T-helper 1 cell treated with Interleukin-12 subunit alpha and Interleukin-12 subunit beta and Interleukin-4 antibody, amounts not matched to agents 30 ng/mL and 1 ng/mL, for 36 hours (primary cell): ENCODE data around the gene FOSB. TPM values are rescaled to one million over a fixed set of nuclear protein-coding genes. Genes with fewer than 3 reads are reported as not detected.

Source experiments
- intact Hi-C: fragments of 100-400 bp; cut with micrococcal nuclease; formaldehyde crosslinking; loops from one replicate; pipeline ENCODE4 v1.15.1; 2024
- total RNA-seq: library from RNA; stranded (reverse); gene quantifications from 2 replicates; pipeline ENCODE4 v1.2.3, GENCODE V29; 2022

The FOSB gene
- total RNA-seq, 1 donor from 2014 or later: 6.4 TPM

- intact Hi-C loops: no loop called here
These were observed 26.7 kb upstream of the FOSB start for GRCh38 chr19:45440873-45441654.

GRCh38 chr19:45442408-45442777 is 25.4 kb upstream of the FOSB start:
- intact Hi-C loops: no loop called here

DNA sequence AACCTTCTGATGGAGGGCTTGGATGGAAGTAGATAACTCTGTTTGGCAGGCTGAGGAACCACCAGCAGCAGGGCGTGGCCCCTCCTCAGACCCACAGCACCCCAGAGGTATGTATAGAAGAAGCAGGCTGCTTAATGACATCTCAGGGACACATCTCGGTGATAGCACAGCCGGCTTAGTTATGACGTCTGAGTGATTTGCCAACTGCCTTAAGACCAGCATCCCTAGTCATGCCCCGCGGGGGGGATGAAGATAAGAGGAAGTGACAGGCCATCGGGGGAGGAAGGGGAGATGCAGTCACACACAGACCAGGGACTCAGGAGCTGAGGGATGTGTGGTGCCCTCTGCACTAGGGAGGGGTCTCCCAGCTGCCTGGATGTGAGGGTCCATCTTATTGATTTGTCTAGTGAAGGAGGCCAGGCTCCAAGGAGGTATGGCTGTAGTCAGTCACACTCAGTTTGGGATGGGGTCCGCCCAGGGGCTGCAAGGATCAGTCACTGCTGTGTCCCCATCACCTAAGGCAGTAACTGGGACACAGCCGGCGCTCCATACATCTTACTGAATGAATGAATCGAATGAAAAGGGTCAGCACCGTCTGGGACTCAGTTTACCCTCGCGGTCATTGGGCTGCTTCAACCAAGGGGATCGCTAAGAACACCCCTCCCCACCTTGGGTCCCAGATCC is 24.9 kb upstream of the FOSB start:
- intact Hi-C loops: loop anchor here (1.0 kb wide), 1 partner anchor 8 kb away; no protein-coding TSS in a partner anchor

DNA sequence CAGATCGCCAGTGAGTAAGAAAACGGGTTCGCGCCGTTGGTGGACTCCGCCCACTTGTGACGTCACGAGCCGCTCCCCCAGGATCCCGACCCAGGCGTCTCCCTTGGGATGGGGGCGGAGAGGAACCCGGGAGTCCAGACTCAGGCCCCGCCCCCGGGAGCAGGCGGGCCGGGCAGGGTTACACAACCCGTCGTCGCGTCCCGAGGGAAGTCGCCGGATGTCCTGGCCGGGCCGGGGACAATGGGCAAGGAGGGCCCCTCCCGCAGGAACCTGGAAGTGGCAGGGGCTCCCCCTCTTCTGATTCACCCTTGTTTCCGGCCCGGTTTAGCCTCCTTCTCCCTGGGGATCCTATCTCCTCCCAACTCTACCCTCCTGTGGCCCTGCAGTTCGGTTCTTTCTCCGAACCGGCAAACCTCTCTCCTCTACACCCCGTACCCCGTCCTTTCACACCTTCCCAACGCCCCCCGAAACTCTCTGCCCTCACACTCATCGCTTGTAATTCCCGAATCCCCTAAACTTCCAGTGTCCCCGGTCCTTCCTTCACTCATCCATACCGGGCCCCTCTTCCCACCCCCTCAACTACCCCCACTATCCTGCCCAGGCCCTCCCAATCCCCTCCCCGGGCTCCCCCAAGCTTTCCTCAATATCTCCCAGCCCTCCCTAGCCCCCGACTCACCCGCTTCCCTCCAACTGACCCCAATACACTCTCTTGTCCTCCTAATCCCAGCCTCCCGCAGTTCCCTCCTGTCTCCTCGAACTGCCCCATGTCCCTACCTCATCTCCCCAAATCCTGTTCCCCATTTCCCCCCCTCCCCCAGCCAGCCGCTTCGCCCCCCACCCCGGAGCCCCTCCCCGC is 24.1 kb upstream of the FOSB start:
- intact Hi-C loops: loop anchor here (1.0 kb wide), 1 partner anchor 8 kb away; no protein-coding TSS in a partner anchor

- intact Hi-C loops: no loop called here
These were observed 23.3 kb upstream of the FOSB start for GRCh38 chr19:45444318-45445041.

DNA sequence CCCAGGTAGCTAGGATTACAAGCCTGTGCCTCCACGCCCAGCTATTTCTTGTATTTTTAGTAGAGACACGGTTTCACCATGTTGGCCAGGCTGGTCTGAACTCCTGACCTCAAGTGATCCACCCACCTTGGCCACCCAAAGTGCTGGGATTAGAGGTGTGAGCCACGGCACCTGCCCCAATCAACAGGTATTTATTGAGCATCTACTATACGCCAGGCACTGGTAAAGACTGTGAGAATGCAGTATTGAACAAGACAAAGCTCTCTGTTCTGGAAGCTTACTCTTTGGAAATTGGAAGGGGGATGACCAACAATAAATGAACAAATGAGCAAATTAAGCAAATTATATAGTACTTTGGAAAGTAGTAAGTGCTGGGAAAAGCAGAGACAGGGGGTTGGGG is 22.7 kb upstream of the FOSB start:
- intact Hi-C loops: no loop called here

GRCh38 chr19:45446295-45446694 is 21.5 kb upstream of the FOSB start:
- intact Hi-C loops: loop anchor here (1.0 kb wide), 1 partner anchor 32 kb away; no protein-coding TSS in a partner anchor

DNA sequence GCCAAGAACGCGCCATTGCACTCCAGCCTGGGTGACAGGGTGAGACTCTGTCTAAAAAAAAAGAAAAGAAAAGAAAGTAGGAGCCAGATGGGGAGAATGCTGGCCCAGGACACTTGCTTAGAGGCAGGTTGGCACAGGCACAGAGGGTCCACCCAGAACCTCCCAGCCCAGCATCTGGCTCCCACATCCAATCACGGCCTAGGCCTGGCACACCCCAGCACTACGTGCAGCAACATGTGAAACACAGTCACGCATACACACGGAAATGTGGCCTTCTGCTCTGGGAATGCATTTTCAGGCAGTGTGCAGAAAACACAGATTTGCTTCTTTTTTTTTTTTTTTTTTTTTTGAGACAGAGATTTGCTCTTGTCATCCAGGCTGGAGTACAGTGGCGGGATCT is 20.9 kb upstream of the FOSB start:
- intact Hi-C loops: loop anchor here (1.0 kb wide), 1 partner anchor 31 kb away; no protein-coding TSS in a partner anchor

DNA sequence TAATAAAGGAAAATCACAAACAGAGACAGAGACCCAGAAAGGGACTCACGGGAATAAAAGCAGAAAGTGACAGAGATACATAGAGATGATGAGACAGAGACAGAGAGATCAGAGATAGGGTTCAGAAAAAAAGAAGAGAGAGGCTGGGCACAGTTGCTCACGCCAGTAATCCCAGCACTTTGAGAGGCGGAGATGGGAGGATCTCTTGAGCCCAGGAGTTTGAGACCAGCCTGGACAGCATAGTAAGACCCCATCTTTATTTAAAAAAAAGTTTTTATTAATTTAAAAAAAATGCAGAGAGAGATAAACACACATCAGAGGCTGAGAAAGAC is 19.4 kb upstream of the FOSB start:
- intact Hi-C loops: no loop called here

GRCh38 chr19:45448887-45449299 is 18.9 kb upstream of the FOSB start:
- intact Hi-C loops: no loop called here

DNA sequence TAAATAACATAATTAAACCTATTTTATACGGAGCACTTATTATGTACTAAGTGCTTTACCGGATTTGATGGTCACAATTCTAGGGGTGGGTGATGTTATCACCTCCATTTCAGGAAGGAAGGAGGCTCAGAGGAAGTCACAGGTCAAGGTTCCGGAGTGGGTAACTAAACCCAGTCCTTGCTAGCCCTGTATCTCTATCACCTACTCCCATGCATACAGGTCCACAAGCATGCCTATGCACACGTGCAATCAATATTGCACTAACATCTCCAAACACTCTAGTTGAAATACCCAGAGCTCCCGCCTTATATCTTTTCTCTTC is 17.8 kb upstream of the FOSB start:
- intact Hi-C loops: loop anchor here (1.0 kb wide), 2 partner anchors 11 to 28 kb away; no protein-coding TSS in a partner anchor

GRCh38 chr19:45451131-45451849 is 16.5 kb upstream of the FOSB start:
- intact Hi-C loops: loop anchor here (1.0 kb wide), 2 partner anchors 8 to 16 kb away; partner anchors contain the start of gene FOSB

- intact Hi-C loops: loop anchor here (1.0 kb wide), 2 partner anchors 9 to 15 kb away; partner anchors contain the start of gene FOSB
These were observed 15.9 kb upstream of the FOSB start for GRCh38 chr19:45451850-45452387.

GRCh38 chr19:45455707-45456499 is 11.9 kb upstream of the FOSB start:
- intact Hi-C loops: no loop called here

- intact Hi-C loops: no loop called here
These were observed 11.3 kb upstream of the FOSB start for GRCh38 chr19:45456500-45456815.

- intact Hi-C loops: no loop called here
These were observed 10.0 kb upstream of the FOSB start for GRCh38 chr19:45457776-45458175.

- intact Hi-C loops: no loop called here
These were observed 6.9 kb upstream of the FOSB start for GRCh38 chr19:45460807-45461347.

GRCh38 chr19:45462174-45462573 is 5.6 kb upstream of the FOSB start:
- intact Hi-C loops: no loop called here

DNA sequence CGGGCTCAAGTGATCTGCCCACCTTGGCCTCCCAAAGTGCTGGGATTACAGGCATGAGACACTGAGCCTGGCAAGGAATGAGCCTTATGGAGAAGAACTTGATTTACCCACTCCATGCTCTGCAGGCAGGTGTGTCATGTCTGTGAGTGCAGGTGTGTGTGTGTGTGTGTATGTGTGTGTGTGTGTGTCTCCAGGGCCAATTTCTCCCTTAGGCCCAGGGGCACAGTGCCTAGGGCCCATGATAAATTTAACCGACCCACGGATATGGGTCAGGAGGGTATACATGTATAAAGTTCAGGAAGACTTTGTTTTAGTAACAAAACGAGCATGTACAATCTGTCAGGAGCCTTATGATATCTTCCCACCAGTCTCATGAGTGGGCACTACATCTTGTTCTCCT is 4.6 kb upstream of the FOSB start:
- intact Hi-C loops: no loop called here
